ENCODE measurements around the gene IGFL4. TPM values are rescaled to one million over a fixed set of nuclear protein-coding genes. Genes with fewer than 3 reads are reported as not detected.

IGFL4 gene
- total RNA-seq, 1 experiment from 2014 or later, result not detected

GRCh38 chr19:46014941-46015686 is 25.7 kb downstream of the IGFL4 start:
- TF ChIP-seq CTCF (conservative IDR thresholded peaks at IDR 0.05; ENCODE audit: low read depth, low read length) (no peak), EZH2 (IDR thresholded peaks at IDR 0.05; ENCODE audit: low read length, unreplicated experiment) (no peak), EZH2phosphoT487 (IDR thresholded peaks at IDR 0.05; ENCODE audit: borderline replicate concordance, low read length) (no peak)
- ATAC-seq, result no peak
- DNase-seq, result no peak
- Histone ChIP-seq H3F3A (ENCODE audit: low read length, unreplicated experiment) (no peaks in the 10 kb centered on the region), H3K9me3 (ENCODE audit: low read length) (no peaks in the 10 kb centered on the region), H3K79me2 (ENCODE audit: low read length) (no peaks in the 10 kb centered on the region), H3K9me2 (replicated peaks; ENCODE audit: low read length) (no peaks in the 10 kb centered on the region), H3K27ac (ENCODE audit: low read length) (no peak overlapping the region), H3K27me3 (ENCODE audit: low read length) (no peaks in the 10 kb centered on the region), H3K9ac (ENCODE audit: low read length) (no peak overlapping the region), H2AFZ (ENCODE audit: low read length) (no peak overlapping the region), H3K4me1 (ENCODE audit: insufficient read depth, low read length) (no peaks in the 10 kb centered on the region), H3K4me3 (ENCODE audit: low read length) (no peak overlapping the region), H3K4me2 (ENCODE audit: low read length) (no peak overlapping the region), H4K20me1 (ENCODE audit: low read length) (no peaks in the 10 kb centered on the region), H3K36me3 (ENCODE audit: low read depth, low read length) (no peaks in the 10 kb centered on the region)
- intact Hi-C loops (cut with micrococcal nuclease), result no loop called here
- CTCF ChIA-PET, result no interaction called here
- POLR2A ChIA-PET (ENCODE audit: unreplicated experiment), result no interaction called here
- BruUV-seq (replicated peaks), result no TSS peak

GRCh38 chr19:46014534-46014933 is 26.3 kb downstream of the IGFL4 start:
- no peak overlapping the region for H2AFZ ChIP-seq (ENCODE audit: low read length)
- no peaks in the 10 kb centered on the region for H3K4me1 ChIP-seq (ENCODE audit: insufficient read depth, low read length)
- no peaks in the 10 kb centered on the region for H3K9me3 ChIP-seq (ENCODE audit: low read length)
- no peaks in the 10 kb centered on the region for H3K36me3 ChIP-seq (ENCODE audit: low read depth, low read length)
- TF ChIP-seq CTCF (conservative IDR thresholded peaks at IDR 0.05; ENCODE audit: low read depth, low read length) (no peak), EZH2phosphoT487 (IDR thresholded peaks at IDR 0.05; ENCODE audit: borderline replicate concordance, low read length) (no peak), EZH2 (IDR thresholded peaks at IDR 0.05; ENCODE audit: low read length, unreplicated experiment) (no peak)
- ATAC-seq, result no peak
- intact Hi-C loops (cut with micrococcal nuclease), result no loop called here
- no peak overlapping the region for H3K9ac ChIP-seq (ENCODE audit: low read length)
- no peaks in the 10 kb centered on the region for H3K79me2 ChIP-seq (ENCODE audit: low read length)
- POLR2A ChIA-PET (ENCODE audit: unreplicated experiment), result no interaction called here
- DNase-seq, result no peak
- H3K27me3 ChIP-seq (ENCODE audit: low read length), result no peaks in the 10 kb centered on the region
- H3K27ac ChIP-seq (ENCODE audit: low read length), result no peak overlapping the region
- BruUV-seq (replicated peaks), result no TSS peak
- CTCF ChIA-PET, result no interaction called here
- no peaks in the 10 kb centered on the region for H3K9me2 ChIP-seq (replicated peaks; ENCODE audit: low read length)
- no peak overlapping the region for H3K4me2 ChIP-seq (ENCODE audit: low read length)
- no peak overlapping the region for H3K4me3 ChIP-seq (ENCODE audit: low read length)
- H4K20me1 ChIP-seq (ENCODE audit: low read length), result no peaks in the 10 kb centered on the region
- H3F3A ChIP-seq (ENCODE audit: low read length, unreplicated experiment), result no peaks in the 10 kb centered on the region
